AG04449 (cell line): ENCODE data around the gene ANKRD52.

Source experiments
- CTCF ChIA-PET: fragments of 350-600 bp; formaldehyde crosslinking; extraction: SDS; loops from one replicate; lab custom pipeline; 2021; ENCODE audit warnings: antibody characterized with exemption; lab: Yijun Ruan, JAX
- POLR2A ChIA-PET: fragments of 400-600, 350-600 bp; formaldehyde crosslinking; extraction: SDS; loops from one replicate; lab custom pipeline; 2020; ENCODE audit warnings: antibody characterized with exemption, inconsistent platforms; lab: Yijun Ruan, JAX
- DNase-seq: peaks from one replicate; pipeline ENCODE4 v3.0.0-alpha.2; 2010; ENCODE audit warnings: low read depth, low spot score
- H3K4me3 ChIP-seq: 2 replicates; pipeline ENCODE4 v1.5.1; 2011; ENCODE audit warnings: low read depth, mild to moderate bottlenecking, control low read depth, low read length
- TF ChIP-seq, protein P1 (sequence below): IDR thresholded peaks from one replicate; pipeline ENCODE4 v1.5.1; 2011; ENCODE audit warnings: mild to moderate bottlenecking, moderate library complexity, low read length, control low read depth, inconsistent platforms; ENCODE audit not compliant: insufficient read depth; ENCODE audit errors: missing control alignments

The ANKRD52 gene

GRCh38 chr12:56258068-56258819 is at the start of gene ANKRD52:
ANKRD52 (minus strand) TSS chr12:56258384; CDS start chr12:56258269, 115 bp downstream.
- H3K4me3 ChIP-seq, result peak within 1 kb of the TSS; percentile 80
- DNase-seq, result no peak
- TF ChIP-seq, protein P1, sequence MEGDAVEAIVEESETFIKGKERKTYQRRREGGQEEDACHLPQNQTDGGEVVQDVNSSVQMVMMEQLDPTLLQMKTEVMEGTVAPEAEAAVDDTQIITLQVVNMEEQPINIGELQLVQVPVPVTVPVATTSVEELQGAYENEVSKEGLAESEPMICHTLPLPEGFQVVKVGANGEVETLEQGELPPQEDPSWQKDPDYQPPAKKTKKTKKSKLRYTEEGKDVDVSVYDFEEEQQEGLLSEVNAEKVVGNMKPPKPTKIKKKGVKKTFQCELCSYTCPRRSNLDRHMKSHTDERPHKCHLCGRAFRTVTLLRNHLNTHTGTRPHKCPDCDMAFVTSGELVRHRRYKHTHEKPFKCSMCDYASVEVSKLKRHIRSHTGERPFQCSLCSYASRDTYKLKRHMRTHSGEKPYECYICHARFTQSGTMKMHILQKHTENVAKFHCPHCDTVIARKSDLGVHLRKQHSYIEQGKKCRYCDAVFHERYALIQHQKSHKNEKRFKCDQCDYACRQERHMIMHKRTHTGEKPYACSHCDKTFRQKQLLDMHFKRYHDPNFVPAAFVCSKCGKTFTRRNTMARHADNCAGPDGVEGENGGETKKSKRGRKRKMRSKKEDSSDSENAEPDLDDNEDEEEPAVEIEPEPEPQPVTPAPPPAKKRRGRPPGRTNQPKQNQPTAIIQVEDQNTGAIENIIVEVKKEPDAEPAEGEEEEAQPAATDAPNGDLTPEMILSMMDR, result peak; percentile 72
- ChIA-PET POLR2A (interaction anchor here (0.6 to 3.3 kb wide), 9 partner anchors 9 to 227 kb away, joined by 3 to 19 read pairs (median 5); partner anchors contain the start of genes COQ10A and RNF41), CTCF (interaction anchor here (0.6 to 9.8 kb wide), 37 partner anchors 11 to 210 kb away, joined by 3 to 87 read pairs (median 5); partner anchors contain the start of genes COQ10A, ESYT1, RNF41 and SLC39A5)

GRCh38 chr12:56307221-56307965 is 49.2 kb upstream of the ANKRD52 start:
- DNase-seq, result no peak
- CTCF ChIA-PET, result interaction anchor here (1.0 to 1.9 kb wide), 5 partner anchors 18 to 157 kb away, joined by 3 to 10 read pairs (median 6); partner anchors contain the start of genes COQ10A and SMARCC2
- TF ChIP-seq, protein P1, result no peak
- POLR2A ChIA-PET, result no interaction called here
- no peak overlapping the region for H3K4me3 ChIP-seq

DNA sequence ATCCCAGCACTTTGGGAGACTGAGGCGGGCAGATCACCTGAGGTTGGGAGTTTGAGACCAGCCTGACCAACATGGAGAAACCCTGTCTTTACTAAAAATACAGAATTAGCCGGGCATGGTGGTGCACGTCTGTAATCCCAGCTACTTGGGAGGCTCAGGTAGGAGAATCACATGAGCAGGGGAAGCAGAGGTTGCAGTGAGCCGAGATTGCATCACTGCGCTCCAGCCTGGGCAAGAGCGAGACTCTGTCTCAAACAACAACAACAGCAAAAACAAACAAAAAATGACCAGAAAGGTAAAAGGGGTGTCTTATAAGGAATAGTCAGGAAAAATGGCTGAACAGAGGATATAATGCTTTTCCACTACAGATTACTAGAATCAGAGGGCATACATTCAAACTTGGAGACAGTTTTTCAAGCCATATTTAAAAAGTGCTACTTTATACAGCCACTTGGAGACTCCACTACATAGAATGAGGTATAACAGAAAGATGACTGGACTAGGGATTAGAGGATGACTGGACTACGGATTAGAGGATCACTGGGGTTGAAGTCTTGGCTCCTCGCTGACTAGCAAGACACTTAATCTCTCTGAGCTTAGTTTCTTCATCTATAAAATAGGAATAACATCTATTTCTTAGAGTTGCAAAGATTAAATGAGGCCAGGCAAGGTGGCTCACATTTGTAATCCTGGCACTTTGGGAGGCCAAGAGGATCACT is 46.8 kb upstream of the ANKRD52 start:
- no peak for DNase-seq
- ChIA-PET CTCF (interaction anchor here (0.7 to 1.5 kb wide), 5 partner anchors 9 to 159 kb away, joined by 3 to 5 read pairs (median 3); partner anchors contain the start of gene CNPY2), POLR2A (no interaction called here)
- H3K4me3 ChIP-seq, result no peak overlapping the region
- TF ChIP-seq, protein P1, result no peak

- no peak for DNase-seq
- TF ChIP-seq, protein P1, result no peak
- POLR2A ChIA-PET, result no interaction called here
- CTCF ChIA-PET, result interaction anchor here (1.0 to 1.5 kb wide), 2 partner anchors 10 to 12 kb away, joined by 3 to 5 read pairs; no protein-coding TSS in a partner anchor
- H3K4me3 ChIP-seq, result no peak overlapping the region
Measured at GRCh38 chr12:56304276-56304675, 46.1 kb upstream of the ANKRD52 start.

DNA sequence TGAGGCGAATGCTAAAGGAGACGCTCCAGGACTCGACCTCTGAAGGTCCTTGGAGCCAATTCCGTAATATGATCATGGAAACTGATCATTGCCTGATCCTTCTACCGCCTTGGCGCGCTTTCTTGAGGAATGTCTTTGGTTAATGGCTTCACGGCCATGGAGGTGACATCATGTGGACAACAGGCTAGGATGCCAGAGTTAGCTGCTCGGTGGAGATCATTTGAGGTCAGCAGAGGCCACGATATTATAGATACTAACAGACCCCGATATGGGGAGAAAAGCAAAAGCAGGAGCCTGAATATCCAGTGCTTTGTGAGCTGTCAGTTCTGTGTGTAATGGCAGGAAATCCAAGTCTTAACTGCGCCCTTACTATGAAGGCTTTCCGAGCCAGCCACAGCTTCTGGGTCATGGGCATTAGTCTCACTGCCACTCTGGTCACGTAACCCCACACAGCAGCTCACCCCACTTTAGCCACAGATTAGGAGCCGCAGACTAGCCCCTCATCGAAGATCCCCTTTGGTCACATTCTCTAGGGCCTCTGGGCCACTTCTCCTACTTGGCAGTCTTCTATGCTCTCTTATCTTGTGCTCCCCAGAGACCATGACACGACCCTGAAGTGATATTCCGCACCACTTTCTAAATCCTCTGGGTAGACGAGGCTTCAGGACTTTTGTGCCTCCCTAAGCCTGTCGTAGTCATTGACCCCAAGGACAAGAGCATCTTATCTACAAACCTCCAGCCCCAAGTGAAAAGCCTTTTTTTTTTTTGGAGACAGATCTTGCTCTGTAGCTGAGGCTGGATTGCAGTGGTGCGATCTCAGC is 42.7 kb upstream of the ANKRD52 start:
- TF ChIP-seq, protein P1, result no peak
- POLR2A ChIA-PET, result interaction anchor here (0.6 to 1.6 kb wide), 2 partner anchors 15 to 86 kb away, joined by 3 to 6 read pairs; partner anchors contain the start of gene CNPY2
- DNase-seq, result no peak
- CTCF ChIA-PET, result interaction anchor here (0.6 to 1.3 kb wide), 6 partner anchors 20 to 183 kb away, joined by 3 to 4 read pairs (median 3); partner anchors contain the start of gene ZC3H10
- H3K4me3 ChIP-seq, result peak overlapping the region; percentile 93
